Anterior cingulate cortex (tissue), 58 donors: Measurements from ENCODE around the gene HDAC4.
A peak's percentile ranks its signal among the peaks of the same experiment; 100 is the strongest.

Experiments
- DNase-seq, 58 donors: peaks; one replicate each; lab custom pipeline; 2025; lab: John Stamatoyannopoulos, UW

The HDAC4 gene

GRCh38 chr2:239302808-239303557 is 97.8 kb downstream of the HDAC4 start:
- DNase-seq = no peak

- DNase-seq = no peak
Measured at GRCh38 chr2:239302083-239302807, 98.6 kb downstream of the HDAC4 start.

- no peak for DNase-seq
Measured at GRCh38 chr2:239300871-239301735, 99.7 kb downstream of the HDAC4 start.

DNA sequence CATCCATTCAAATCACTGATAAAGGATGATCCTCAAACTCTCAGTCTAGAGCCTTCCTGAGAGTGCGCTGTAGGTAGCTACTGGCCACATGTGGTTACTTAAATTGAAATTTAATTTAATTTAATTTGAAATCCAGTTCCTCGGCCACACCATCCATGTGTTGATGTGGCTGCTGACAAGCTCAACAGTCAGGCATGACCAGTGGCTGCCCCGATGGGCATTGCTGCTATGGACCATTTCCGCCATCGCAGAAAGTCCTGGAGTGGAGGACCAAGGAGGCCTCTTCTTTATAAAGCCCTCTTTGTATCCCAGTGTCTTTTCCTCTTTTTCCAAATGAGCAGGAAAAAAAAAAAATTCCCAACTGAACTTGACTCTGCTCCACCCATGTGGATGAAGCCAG is 100.6 kb downstream of the HDAC4 start:
- no peak for DNase-seq

DNA sequence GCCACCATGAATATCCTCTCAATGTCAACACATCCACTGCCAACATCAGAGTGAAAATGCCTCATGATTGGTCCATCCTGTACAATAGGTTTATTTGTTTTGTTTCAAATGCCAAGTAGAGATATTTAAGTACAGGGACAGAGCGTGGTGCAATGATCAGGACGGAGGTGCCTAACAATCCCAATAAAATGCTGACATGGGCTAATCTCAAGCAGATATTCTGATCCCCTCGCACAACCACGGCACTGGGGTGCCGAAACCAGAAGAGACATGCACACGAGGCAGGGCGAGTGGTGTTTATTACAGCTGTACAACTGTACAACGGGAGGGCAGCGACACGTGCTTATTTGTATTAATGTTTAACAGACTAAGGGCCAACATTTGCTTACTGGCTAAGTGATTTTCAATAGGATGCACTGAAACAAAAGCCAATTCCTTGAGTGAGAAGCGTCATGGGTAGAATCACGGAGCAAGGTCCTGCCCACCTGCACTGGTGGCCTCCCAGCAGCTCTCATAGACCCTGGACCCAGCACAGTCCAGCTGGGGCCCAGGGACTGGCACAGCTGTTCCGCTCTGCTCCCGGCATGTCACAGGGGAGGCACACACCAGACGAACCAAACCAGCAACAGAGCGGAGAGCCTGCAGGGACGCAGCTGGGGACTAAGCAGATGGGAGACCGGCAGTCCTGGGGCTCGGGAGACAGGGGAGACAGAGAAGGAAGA is 101.4 kb downstream of the HDAC4 start:
- peak in 11 of 58 donors; percentile 38 to 71 (median 54) for DNase-seq

DNA sequence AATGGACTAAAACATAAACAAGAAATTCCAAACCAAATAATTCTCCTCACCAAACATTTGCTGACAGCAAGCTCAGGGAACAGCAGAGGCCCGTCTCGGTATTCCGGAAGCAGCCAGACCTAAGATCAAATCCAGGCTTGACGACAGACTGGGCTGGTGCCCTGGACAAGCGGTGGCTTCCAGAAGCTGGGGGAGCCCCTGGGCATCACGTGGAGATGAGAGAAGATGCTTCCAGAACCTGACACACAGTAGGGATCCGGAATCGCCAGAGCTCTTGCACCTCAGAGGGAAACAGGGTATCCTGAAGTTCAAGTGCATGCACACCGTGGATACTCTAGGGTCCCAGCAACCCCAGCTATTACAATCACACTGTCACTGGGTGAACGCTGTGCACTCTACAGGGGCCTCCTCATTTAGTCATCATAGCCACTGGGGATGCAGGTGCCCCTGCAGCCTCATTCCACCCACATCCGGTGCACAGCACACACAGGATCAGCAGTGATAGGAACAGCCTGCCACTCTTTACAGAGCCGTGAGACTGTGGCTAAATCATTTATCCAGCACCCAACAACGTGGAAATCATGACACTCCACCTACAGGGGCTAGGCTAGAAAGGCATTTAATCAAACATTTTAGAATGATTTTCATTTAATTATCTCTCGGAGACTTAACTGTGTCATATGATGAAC is 102.6 kb downstream of the HDAC4 start:
- DNase-seq = no peak

- no peak for DNase-seq
Measured at GRCh38 chr2:239297142-239298004, 103.4 kb downstream of the HDAC4 start.

DNA sequence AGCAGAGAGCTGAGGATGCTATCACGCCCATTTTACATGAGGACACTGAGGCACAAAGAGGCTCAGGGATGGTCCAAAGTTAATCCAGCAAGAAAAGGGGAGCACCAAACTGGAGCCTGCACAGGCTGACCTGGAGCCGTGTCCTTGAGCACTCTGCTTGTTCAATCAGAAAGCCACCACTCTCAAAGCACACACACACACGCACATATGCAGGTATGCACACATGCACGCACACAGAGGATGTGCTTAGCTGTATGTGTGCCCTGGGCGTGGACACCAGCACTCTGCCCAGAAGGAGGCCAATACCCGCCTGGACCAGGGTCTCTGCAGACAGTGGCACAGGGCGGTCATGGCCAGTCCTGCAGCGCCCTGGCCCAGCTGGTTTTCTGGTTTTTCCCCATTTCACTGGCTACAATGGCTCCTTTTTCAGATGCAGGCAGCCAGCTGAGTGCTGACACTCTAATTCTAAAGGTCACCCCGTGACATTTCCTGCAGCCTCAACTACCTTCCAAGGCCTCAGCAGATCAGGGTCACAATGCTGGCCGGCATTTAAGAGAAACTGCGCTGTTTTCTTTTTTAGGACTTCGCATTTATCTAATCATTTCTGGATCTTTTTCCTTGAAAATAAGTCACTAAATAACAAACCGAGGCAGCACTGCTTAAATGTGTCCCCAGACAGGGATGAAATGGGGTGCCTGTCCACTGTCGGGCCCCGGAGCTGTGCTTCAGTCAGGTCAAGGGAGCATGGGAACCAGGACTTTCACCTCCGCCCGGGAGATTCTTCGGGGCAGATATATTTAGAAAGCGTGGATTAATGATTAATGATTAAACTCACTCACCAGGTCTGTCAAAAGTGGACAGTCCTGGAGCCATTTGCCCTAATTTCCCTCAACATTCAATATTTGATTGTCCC is 104.5 kb downstream of the HDAC4 start:
- peak in 17 of 58 donors; percentile 33 to 79 (median 54) for DNase-seq

GRCh38 chr2:239295377-239296019 is 105.3 kb downstream of the HDAC4 start:
- DNase-seq = no peak

DNA sequence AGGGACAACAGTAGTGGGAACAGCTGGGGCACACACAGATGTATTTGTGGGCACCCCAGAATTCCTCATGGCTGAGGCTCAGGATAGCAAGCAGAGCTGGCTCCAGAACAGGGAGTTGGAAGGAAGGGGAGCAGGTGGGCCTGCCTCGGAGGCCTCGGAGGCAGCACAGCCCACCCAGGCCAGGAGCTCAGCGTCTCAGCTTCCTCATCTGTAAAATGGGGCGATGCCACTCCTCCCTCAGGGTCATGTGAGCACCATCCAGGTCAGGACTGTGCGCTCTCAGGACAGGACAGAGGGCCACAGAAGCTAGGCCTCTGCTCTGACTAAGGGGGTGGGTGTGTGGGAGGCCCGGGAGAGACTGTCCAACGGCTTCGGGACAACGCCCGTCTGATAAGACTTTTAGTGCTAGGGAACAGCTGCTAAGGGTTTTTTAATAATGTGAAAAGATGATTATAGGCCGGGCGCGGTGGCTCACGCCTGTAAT is 106.2 kb downstream of the HDAC4 start:
- no peak for DNase-seq

DNA sequence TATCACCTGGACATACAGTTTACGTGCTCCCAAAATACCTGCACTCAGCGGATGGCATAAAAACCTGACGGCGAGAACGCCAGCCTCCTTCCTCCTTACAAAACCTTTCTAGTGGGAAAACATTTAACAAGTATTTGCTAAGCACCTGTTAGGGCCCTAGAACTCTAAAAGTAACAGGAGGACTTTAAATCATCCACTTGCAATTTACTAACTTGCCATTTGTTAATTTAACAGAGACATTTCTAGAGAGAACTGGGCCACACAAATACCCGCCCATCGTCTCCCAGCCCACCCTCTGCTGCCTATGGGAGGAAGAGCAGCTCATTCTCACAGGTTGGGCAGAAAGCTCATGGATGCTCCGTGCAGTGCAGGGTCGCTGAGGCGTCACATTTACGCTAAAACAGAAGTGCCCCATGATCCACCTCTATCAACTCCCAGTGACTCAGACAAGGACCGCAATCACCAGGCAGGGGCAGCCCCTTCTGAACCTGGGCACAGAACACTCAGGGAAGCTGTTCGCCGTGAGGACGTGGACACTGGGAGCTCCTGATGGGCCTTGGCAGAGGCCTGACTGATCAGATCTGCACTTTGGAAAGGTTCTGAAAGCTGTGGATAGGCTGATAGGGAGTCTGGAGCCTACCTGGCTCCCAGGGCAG is 106.9 kb downstream of the HDAC4 start:
- no peak for DNase-seq

DNA sequence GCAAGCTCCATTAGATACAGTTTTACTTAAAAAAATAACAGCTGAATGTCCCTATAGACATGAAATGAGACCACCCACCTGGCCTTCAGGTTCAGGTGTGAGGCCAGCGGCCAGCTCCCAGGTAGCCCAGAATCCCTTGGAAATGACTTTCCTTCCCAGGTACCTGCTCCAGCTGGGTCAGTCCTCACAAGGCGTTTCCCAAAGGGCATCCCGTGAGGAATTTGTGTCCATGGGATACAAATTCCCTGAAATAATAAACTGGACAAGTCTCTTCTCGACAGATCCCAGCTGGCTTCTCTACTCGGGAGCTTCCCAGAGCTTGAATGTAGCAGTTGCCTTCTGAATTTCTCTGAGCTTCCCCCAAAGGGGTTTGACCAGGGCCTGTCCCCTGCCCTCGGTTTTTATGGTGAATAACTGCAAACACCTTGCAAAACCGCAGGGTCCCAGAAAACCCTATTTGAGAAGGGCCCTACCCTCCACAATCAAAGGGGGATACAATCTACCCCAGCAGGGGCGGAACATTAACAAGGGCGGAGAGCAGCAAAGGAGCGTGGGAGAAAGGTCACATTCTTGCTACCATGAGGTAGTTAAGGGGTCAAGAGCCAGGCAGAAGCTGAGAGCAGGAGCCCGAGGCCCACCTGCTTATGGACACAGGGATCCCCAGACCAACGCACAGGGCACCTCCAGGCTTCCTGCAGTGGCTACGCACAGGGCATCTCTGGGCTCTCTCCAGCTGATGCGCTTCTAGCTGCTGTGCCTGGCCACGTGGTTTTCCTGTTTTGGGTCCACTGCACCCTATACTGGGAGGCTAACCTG is 107.7 kb downstream of the HDAC4 start:
- no peak for DNase-seq

DNA sequence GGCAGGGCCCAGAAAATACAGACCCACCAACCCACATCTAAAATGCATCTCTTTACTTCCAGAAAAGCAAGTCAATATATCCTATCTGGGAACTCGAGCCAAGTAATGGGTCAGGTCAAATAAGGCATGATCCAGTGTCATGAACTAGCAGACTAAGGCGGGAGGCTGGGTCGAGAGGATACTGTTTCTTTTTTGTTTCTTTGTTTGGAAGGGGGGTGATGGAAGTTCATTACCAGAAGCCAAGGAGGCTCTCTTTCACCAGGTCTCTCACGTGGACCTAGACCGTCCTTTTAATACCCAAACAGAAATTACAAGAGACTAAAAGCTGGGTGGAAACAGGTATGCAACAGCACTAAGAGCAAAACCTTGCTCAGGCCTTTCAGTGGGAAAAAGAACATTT is 108.3 kb downstream of the HDAC4 start:
- no peak for DNase-seq

DNA sequence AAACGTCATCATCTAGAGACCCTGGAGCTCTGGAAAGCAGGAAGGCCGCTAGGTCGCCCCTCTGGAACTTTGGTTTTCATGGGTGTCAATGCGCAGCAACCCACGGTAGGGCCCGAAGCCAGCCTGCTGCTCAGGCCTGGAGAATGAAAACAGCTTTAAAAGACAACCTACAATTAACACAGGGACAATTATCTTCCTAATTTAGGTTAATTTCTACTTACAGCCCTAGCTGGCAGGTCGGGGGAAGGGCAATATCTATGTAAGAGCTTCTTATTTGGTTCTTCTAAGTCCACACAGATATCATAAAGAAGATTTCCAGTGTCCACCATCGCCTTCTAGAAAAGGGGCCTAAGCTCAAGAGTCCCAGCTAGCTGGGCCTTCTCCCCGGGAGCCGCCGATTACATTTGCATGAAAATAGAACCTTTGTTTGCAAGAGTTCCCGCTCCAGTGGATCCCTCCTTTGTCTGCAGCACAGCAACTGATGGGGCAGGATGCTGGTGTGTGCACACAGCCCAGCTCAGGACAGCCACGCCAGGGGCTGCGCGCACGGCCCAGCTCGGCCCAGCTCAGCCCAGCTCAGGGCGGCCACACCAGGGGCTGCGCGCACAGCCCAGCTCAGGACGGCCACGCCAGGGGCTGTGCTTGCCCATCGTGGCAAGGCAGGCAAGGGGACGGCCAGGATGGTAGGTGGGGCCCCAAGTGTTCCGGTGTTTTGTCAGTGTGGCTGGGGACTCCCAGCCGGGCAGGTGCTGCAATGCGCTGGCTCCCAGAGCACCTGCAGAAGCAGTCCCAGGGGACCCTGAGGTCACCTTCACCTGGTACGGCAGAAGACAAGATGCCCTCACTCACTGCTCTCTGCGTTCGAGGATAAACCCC is 109.1 kb downstream of the HDAC4 start:
- peak in 24 of 58 donors; percentile 38 to 78 (median 60) for DNase-seq
